Testis (tissue), 3 donors: ENCODE measurements around the gene PKNOX2. TPM values are rescaled to one million over a fixed set of nuclear protein-coding genes. Genes with fewer than 3 reads are reported as not detected.

Experiments
- DNase-seq: peaks from one replicate; pipeline ENCODE4 v3.0.0-alpha.2; 2019
- H3K27ac ChIP-seq, 2 donors: fragments of 200-600 bp; sonication (generic); one replicate each; pipeline ENCODE4 v1.5.1; 2019
- H3K27me3 ChIP-seq: fragments of 200-600 bp; sonication (generic); one replicate; pipeline ENCODE4 v1.5.1; 2019
- H3K36me3 ChIP-seq: fragments of 200-600 bp; sonication (generic); one replicate; pipeline ENCODE4 v1.5.1; 2017; ENCODE audit warnings: low read depth; ENCODE audit errors: missing control alignments
- H3K4me1 ChIP-seq: fragments of 200-600 bp; sonication (generic); one replicate; pipeline ENCODE4 v1.5.1; 2019
- H3K4me3 ChIP-seq, 2 donors: fragments of 200-600 bp; sonication (generic); one replicate each; pipeline ENCODE4 v1.5.1; 2017 to 2019
- H3K9me3 ChIP-seq: fragments of 200-600 bp; sonication (generic); one replicate; pipeline ENCODE4 v1.5.1; 2017
- CTCF ChIP-seq, 3 experiments: fragments of 450-650 bp in 2 of 3; fragments of 200-600 bp in 1 of 3; sonication (generic) in 1 of 3; IDR thresholded peaks; one replicate each; pipeline ENCODE4 v1.5.1; 2016 to 2019; ENCODE audit warnings: antibody characterized with exemption in 3 of 3, mild to moderate bottlenecking in 2 of 3, moderate library complexity in 1 of 3
- POLR2A ChIP-seq: fragments of 450-650 bp; IDR thresholded peaks from one replicate; pipeline ENCODE4 v1.6.1; 2017; ENCODE audit warnings: antibody characterized with exemption, mild to moderate bottlenecking, moderate library complexity
- WGBS, 2 donors: methylation state at CpG; one replicate each; pipeline ENCODE4 v1.1.5; 2018; 5-methylcytosine and 5-hydroxymethylcytosine counted together
- intact Hi-C: fragments of 100-400 bp; cut with DNase I; formaldehyde crosslinking; loops from one replicate; pipeline ENCODE4 v1.15.1; 2023; ENCODE audit warnings: low total_unique reads
- polyA plus RNA-seq: library from polyadenylated mRNA; stranded (reverse); fragments of 350-450 nt; fragmentation: Illumina TruSeq; extraction: RNeasy Lipid Tissue Mini Kit (QIAGEN cat#74804); gene quantifications from one replicate; pipeline ENCODE4 v1.2.3, GENCODE V29; 2014; ENCODE audit warnings: low read depth, low replicate concordance; ENCODE audit not compliant: insufficient read depth
- total RNA-seq, 2 donors: library from RNA; depleted of rRNA; stranded (reverse); fragments of >200 nt; gene quantifications; one replicate each; pipeline ENCODE4 v1.2.3, GENCODE V29; 2016

PKNOX2 gene
- total and polyA plus RNA-seq, 3 donors from 2014 or later: 5.5 to 10.4 (median 7.3) TPM

DNA sequence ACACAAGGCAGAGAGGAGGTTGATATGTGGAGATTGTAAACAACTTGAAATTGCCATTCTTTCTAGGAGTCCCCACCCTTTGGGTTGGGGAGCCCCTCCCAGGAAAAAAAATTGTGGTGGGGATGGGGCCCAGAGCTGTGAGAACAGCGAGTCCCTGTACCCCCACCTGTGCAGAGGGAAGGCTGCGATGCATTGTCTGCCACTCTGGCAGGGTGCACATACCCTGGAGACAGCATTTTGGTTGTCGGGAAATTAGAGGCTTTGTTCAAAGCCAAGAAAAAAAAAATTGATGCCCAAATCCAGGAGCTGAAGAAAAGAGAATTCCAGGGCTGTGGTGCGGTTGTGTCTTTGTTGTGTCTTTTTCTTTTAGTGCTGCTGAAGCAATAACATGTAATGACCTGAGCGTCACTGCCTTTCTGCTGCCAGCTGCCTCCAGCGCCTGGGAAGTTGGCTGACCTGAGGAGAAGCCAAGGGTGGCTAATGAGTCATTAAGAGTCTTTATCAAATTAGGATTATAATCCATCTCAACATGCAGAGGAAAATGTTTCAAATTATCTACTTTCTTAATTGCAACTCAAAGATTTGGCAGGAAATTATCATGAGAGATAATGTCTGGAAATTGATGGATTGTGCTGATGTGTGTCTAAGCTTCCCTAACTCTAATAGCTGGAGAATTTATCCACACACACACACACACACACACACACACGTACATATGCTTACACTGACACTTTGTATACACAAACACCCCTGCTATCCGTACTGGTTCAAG, 8.0 kb upstream of the PKNOX2 start:
- Histone ChIP-seq H3K9me3 (no peaks in the 10 kb centered on the region), H3K4me1 (no peaks in the 10 kb centered on the region), H3K27me3 (no peaks in the 10 kb centered on the region), H3K4me3 (no peak overlapping the region), H3K36me3 (no peaks in the 10 kb centered on the region), H3K27ac (no peak overlapping the region)
- 79 to 86% methylated on average over 8 of the region's 8 CpGs for WGBS, 2 donors
- intact Hi-C loops: no loop called here
- no peak for TF ChIP-seq CTCF (IDR thresholded peaks at IDR 0.05)
- TF ChIP-seq POLR2A: no peak
- DNase-seq: no peak

DNA sequence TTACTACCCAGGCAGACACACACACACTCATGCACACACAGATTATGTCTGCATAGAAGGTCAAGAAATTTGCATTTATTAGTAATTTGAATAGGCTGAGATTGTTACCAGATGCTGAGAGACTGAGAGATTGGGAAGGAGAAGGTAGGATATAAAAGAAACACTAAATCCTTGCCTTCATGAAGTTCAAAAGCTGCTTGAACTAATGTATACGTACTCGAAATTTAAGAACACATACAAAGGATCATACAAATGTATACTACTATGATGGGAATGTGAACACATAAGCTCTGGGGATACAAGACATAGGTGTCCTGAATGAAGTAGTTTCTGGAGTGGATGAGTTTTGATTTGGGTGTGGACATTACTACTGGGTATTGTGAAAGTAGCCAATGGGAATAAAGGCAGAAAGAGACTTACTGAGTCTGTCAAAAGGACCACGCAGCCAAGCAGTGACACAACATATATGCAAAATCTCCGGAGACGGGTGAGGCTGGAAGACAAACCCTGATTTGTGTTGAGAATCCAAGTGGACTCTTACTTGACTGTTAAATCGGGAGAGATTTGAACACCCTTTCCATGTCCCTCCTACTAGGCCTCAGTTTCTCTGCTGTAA, 7.3 kb upstream of the PKNOX2 start:
- no peak for TF ChIP-seq POLR2A
- TF ChIP-seq CTCF (IDR thresholded peaks at IDR 0.05): no peak
- intact Hi-C loops: no loop called here
- Histone ChIP-seq H3K27me3 (no peaks in the 10 kb centered on the region), H3K27ac (no peak overlapping the region), H3K36me3 (no peaks in the 10 kb centered on the region), H3K4me1 (no peaks in the 10 kb centered on the region), H3K4me3 (no peak overlapping the region), H3K9me3 (no peaks in the 10 kb centered on the region)
- WGBS, 2 donors: 93 to 96% methylated on average over 6 of the region's 6 CpGs
- DNase-seq: no peak

DNA sequence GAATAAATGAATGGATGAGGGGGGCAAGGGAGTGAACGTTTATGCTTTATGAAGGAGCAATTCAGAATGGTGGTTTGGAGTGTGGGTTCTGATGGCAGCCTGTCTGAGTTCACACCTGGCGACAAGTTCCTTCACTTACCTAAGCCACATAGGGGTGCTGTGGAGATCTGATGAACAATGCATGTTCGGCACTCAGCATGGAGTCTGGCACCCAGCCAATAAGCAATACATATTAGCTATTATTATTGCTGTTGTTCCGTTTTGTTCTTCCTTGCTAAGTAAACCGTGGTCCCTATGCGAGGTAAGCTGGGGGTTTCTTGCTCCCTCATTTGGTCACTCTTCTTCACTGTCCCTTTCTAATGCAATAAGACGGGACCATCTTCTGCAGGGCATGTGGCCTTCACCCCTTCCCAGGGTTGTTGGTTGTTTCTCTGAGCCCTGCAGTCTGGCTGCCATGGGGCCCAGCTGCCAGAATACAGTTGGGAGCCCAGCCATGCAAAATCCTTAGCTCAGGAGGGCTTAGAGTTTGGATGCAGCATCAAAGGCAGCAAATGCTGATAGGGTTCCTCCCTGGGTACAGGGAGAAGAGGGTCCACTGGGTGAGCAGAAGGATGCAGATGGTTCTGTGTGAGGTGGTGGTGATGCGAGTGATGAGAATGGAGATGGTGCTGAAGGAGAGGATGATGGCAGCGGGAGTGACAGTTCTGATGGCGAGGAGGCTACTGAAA, 6.4 kb upstream of the PKNOX2 start:
- Histone ChIP-seq H3K9me3 (no peaks in the 10 kb centered on the region), H3K4me3 (no peak overlapping the region), H3K36me3 (no peaks in the 10 kb centered on the region), H3K4me1 (no peaks in the 10 kb centered on the region), H3K27ac (no peak overlapping the region), H3K27me3 (no peaks in the 10 kb centered on the region)
- DNase-seq: no peak
- TF ChIP-seq POLR2A (no peak), CTCF (IDR thresholded peaks at IDR 0.05) (no peak)
- 94% methylated on average over 10 of the region's 10 CpGs for WGBS, 2 donors
- intact Hi-C loops: no loop called here

DNA sequence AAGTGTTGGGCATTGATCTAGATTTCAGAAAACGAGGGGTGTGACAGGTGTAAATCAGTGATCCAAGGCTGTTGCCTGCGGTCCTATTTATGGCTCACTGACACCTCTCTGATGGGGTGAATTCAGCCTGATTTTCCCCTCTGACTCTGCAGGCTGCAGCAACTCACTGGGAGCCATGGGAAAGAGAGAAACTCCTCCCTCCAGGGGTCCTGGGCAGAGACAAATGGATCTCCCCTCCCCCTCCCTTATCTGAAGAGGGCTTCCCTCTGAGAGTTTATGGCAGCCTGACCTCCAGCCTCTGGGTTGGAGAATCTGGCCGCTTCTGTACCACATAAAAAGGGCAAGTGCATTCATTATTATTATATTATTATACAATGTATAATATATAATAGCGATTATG, 1.8 kb upstream of the PKNOX2 start:
- intact Hi-C loops: no loop called here
- WGBS, 2 donors: 83 to 89% methylated on average over 4 of the region's 4 CpGs
- Histone ChIP-seq H3K27me3 (no peaks in the 10 kb centered on the region), H3K36me3 (no peaks in the 10 kb centered on the region), H3K4me3 (no peak overlapping the region), H3K27ac (no peak overlapping the region), H3K9me3 (no peaks in the 10 kb centered on the region), H3K4me1 (peaks cover 9% of the 10 kb centered on the region)
- no peak for TF ChIP-seq CTCF (IDR thresholded peaks at IDR 0.05)
- TF ChIP-seq POLR2A: no peak
- DNase-seq: no peak
